ENCODE data around the gene COL4A1.

Gene COL4A1

DNA sequence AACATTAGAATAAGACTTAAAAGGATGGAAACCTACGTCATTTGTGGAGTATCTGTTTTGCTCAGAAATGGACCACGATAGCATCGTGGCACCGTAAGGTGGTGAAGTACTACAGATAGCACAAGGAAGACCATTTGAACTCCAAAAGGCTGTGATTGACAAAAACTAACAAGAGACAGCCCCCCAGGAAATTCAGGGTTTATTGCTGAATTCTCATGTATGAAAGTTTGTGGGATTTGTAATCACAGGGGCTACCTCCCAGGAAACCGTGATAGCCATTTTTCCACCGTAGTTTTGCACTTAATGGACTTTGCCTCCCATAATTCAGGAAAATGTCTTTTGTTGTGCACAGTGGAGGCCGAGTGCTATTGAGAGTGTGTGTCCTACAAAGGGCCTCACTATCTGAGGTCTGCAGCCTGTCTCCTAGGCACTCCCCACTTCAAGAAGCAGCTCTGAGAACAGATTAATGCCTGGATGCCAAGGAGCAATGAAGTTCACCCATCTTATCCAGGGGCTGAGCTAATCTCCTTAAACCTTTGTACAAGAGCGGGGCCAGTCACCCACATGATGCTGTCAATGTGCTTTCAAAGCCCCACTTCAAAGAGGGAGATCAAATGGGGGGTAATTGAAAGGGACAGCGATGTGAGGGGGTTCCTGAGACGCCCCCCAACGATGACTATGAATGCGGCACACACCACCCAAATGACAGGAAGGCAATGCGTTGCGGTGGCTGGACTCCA, 182.6 kb downstream of the COL4A1 start:
- peak; percentile 23 for DNase-seq

DNA sequence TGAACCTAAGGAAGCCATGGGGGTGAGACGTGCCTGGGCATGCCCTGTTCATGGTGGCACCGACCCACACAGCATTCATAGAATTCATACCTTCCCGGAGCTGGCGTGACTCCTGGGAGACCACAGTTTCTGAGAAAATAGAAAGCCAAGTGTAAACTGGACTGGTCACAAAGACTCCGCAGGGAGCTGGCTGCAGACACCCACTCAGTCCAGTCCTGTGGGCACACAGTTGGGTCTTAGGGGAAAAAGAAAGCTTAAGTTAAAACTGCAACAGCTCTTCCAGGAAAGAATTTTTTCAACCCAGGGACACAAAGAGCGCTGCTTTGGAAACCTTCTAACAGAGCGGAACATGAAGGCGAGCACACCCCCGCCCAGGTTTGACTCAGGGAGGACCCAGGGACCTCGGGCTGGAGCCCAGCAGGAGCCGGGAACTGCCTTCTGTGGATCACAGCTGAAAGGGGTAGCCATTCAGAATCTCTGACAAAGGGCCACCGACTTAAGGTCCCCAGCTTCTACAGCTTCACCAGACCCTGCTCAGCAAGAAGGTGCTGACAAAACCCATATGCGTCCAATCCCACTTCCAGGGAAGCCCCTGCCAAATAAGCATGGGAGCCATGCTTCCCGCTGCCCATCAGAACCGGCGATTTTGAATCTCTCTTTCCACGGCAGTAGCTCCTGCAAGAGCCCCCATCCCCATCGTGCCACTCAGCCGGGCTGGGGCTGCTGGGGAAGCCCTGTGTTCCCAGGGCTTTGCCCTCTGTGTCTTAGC, 183.7 kb downstream of the COL4A1 start:
- DNase-seq: peak; percentile 43

- peak; percentile 8 for DNase-seq
Observed at GRCh38 chr13:110121422-110122083, 185.4 kb downstream of the COL4A1 start.

DNA sequence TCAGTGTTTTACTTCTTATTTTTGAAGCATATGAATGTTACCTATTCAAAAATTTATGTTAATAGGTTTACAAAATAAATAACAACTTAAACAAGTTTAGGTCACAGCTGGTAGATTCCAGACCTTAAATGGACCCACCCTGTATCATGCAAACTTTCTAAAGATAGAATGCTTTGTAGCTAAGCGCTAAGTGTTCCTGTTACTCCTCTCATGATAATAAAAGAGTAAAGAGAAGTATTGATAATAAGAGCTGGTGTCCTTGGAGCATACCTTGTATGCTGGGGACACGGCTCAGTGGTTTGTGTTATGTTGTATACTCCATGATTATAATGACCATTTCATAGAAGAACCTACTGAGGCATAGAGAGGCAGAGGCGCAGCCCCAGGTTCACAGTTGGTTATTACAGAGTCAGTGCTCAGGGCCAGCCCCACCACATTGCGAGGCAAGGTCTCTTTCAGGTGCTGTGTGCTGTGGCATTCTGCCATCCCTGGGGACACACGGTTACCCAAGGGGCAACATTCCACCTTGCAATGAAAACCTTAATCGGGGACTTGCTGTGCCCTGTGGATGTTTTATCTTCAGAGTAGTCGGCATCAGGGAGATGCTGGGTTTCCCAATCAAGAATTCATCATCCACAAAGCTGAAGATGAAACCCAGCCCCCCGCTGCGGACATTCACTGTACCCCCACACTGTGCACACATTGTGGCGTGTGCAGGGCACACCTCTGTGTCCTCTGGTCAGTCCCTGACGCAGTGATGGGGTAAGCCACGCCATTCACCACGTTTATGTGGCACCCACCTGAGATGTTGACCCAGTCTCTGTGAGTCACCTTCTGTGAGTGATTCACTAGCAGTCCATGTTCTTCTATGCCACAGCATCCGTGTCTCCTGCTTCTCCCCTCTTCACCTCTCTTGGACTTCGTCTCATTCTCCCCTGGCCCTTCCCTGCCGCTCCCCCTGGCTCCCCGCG, 186.7 kb downstream of the COL4A1 start:
- peak; percentile 40 for DNase-seq

GRCh38 chr13:110118106-110118505, 188.9 kb downstream of the COL4A1 start:
- DNase-seq: peak; percentile 35

- peak; percentile 84 for DNase-seq
Observed at GRCh38 chr13:110116072-110116487, 190.9 kb downstream of the COL4A1 start.

DNA sequence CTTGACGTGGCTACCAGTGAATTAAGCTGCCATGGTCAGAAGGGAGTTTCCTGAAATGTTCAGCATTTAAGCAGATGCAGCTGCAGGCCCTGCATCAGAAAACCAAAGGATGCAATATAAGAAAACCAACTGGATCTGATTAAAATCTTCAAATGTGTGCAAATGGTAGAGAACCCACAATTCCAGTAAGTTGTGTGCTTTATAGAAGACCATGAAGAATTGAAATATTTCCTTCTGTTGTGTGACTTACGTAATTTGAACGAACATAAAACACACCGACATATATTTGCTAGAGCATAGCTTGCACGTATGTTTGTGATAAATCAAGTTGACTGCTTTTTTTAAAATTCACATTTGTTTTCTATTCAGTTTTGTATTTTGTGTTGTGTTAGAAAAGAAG, 191.4 kb downstream of the COL4A1 start:
- no peak for DNase-seq

GRCh38 chr13:110114316-110114715, 192.6 kb downstream of the COL4A1 start:
- no peak for DNase-seq

- DNase-seq: no peak
Observed at GRCh38 chr13:110113284-110113764, 193.6 kb downstream of the COL4A1 start.

DNA sequence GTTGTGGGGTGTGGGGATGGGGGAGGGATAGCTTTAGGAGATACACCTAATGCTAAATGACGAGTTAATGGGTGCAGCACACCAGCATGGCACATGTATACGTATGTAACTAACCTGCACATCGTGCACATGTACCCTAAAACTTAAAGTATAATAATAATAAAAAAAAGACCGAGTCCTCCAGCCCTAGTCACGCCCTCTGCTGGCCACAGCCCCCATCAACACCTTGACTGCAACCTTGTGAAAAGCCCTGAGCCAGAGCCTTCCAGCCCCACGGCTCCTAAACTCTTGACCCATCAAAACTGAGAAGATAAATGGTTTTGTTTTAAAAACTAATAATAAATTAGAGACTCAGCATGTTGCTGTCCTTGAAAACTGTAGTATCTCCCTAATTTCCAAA, 194.6 kb downstream of the COL4A1 start:
- DNase-seq: peak; percentile 52

DNA sequence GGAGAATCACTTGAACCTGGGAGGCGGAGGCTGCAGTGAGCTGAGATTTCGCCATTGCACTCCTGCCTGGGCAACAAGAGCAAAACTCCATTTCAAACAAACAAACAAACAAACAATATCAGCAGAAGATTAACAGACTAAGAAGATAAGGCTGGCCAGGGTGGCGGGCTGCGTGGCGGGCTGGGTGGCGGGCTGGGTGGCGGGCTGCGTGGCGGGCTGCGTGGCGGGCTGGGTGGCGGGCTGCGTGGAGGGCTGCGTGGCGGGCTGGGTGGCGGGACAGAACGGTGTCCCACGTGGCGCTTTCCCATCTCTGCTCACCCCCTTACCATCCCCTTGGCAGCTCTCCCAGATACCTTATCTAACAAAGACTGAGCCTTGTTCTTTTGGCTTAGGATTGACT, 196.2 kb downstream of the COL4A1 start:
- no peak for DNase-seq

DNA sequence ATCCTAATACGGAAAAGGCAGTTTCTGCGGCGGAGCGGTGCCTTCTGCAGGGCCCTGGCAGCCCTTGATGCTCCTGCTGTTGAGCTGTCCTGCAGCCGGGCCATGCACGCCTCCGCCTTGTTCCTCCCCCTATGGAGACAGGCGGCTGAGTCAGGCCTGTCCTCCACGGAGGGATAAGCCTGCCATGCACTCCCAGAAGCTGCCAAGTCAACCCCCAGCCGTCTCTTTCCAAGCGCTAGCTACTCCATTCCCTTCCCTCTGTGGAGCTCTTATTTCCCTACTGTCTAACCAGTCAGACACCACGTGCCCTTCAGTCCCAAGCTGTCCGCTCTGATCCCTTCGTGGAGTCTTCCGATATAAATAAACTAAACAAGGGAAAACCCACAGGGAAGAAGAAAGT, 197.0 kb downstream of the COL4A1 start:
- peak; percentile 89 for DNase-seq

- DNase-seq: peak; percentile 38
Observed at GRCh38 chr13:110109140-110109783, 197.7 kb downstream of the COL4A1 start.

- peak; percentile 95 for DNase-seq
Observed at GRCh38 chr13:110108348-110109139, 198.4 kb downstream of the COL4A1 start.

DNA sequence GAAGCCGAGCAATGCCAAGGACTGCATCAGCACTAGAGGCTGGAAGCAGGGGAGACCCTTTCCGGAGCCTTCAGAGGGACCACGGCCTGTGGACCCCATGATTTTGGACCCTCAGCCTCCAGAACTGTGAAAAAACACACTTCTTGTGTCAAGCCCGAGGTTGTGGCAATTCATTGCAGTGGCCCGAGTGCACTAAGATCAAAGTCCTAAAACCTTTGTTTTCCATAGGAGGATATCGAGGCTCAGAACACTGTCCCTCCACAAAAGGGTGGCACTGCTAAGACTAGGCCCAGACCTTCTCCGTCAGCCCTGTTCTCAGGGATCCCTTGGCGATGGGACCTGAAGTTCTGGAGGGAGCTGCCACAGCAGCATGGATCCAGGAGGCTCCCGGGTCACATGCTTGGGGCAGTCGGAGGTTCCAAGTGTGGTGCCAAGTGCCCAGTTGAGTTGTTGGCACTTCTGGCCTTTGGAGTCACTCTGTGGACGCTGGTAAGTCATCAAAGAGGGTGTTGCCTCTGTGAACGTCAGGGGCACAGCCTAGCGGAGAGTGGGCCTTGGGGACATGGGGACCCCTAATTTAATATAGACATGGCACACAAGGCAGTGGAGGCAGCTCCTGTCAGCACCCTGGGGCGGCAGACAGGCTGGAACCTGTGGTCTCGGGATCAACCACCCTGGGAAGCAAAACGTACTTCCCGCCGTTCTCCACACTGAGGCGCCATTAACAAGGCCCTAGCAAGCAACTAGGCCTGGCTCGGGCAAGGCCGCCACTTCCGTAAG, 199.2 kb downstream of the COL4A1 start:
- DNase-seq: no peak

DNA sequence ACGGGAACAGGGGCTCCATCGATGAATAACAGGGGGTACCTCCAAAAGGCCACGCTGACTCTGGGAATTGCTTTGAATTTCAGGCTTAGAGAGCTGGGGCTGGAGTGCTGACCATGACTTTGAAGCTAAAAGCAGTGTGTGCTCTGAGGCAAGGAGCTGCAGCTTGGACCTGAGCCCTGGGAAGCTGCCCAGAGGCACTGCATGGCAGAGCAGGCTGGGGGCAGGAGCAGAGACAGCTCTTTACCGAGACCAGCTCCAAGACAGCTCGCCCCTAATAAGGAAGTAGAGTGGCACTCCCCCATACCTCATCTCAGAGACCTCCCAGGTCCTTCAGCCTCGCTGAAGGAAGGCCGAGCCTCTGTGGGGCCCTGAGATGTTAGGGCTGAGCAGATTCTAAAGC, 200.2 kb downstream of the COL4A1 start:
- DNase-seq: no peak

GRCh38 chr13:110105136-110105535, 201.8 kb downstream of the COL4A1 start:
- no peak for DNase-seq

DNA sequence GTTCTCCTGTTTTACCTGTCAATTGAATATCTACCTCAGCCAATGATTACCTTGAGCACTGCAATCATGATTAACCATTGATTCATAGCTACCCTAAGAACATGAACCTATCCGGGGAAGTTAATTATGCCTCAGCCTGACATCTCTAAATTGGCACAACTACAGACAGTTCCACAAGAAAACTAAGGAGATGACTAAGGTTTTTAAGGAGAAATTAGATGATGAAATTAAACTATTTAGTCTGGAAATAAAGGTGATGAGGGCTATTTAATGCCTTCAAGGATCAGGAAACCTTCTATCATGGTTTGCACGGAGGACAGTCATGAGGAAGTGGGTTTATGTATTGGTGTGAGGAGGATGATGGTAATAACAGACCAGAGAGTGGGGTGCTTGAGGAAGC, 203.4 kb downstream of the COL4A1 start:
- DNase-seq: no peak

GRCh38 chr13:110103026-110103425, 203.9 kb downstream of the COL4A1 start:
- DNase-seq: no peak

DNA sequence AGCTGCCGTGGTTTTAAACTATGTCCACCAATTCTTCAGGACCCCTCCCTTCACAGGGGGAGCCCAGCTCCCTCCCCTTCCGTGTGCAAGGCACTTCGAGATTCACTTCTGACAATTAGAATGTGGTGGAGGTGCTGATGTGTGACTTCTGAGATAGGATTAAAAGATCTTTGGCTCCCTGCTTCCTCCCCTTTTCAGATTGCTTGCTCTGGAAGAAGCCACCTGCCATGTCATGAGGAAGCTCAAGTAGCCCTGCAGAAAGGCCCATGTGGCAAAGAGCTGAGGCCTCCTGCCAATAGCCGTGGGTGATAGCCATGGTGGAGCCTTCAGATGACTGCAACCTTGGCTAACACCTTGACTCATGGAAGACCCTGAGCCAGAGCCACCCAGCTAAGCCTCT, 204.9 kb downstream of the COL4A1 start:
- DNase-seq: no peak

All from islet precursor cell (in vitro differentiated cells).